Neural progenitor cell (in vitro differentiated cells): ENCODE measurements around the gene PRKCD.

ENCODE experiments used
- EZH2 ChIP-seq: fragments of 200-600 bp; sonication (generic); IDR thresholded peaks from 2 replicates; pipeline ENCODE4 v1.6.1; 2017; ENCODE audit warnings: antibody characterized with exemption, mild to moderate bottlenecking, moderate library complexity
- TF ChIP-seq, protein P1 (sequence below): fragments of 200-600 bp; sonication (generic); IDR thresholded peaks from 2 replicates; pipeline ENCODE4 v1.5.1; 2017; ENCODE audit warnings: antibody characterized with exemption, mild to moderate bottlenecking

DNA sequence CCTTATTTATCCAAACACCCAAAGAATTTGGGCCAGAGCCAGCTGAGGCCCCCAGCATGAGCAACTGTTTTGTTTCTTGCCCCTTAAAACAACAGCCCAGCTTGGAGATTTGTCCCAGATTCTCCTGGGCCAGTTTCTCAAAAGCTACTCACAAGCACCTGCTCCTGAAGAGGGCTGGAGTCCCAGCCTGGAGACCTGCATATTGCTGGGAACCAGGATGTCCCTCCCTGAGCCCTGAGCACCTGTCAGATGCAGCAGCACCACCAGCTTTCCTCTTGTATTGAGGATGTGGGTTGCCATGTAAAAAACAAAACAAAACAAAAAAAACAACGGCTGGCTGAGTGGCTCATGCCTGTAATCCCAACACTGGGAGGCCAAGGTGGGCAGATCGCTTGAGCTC lies 23.8 kb upstream of the PRKCD start:
- TF ChIP-seq EZH2, result no peak
- TF ChIP-seq, protein P1, sequence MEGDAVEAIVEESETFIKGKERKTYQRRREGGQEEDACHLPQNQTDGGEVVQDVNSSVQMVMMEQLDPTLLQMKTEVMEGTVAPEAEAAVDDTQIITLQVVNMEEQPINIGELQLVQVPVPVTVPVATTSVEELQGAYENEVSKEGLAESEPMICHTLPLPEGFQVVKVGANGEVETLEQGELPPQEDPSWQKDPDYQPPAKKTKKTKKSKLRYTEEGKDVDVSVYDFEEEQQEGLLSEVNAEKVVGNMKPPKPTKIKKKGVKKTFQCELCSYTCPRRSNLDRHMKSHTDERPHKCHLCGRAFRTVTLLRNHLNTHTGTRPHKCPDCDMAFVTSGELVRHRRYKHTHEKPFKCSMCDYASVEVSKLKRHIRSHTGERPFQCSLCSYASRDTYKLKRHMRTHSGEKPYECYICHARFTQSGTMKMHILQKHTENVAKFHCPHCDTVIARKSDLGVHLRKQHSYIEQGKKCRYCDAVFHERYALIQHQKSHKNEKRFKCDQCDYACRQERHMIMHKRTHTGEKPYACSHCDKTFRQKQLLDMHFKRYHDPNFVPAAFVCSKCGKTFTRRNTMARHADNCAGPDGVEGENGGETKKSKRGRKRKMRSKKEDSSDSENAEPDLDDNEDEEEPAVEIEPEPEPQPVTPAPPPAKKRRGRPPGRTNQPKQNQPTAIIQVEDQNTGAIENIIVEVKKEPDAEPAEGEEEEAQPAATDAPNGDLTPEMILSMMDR, result no peak
